Caco-2 (cell line): ENCODE measurements around the gene TMX3. TPM values are rescaled to one million over a fixed set of nuclear protein-coding genes. Genes with fewer than 3 reads are reported as not detected.

Experiments
- BruUV-seq: library from RNA; stranded (reverse); fragments of 400-500 nt; replicated peaks from 2 replicates; lab custom pipeline; 2021; lab: Mats Ljungman, UMichigan
- CTCF ChIA-PET: fragments of 300-600 bp; sonication (Branson Sonifier 250); formaldehyde crosslinking; loops from one replicate; lab custom pipeline; 2022; ENCODE audit warnings: antibody characterized with exemption; lab: Charles Lee
- POLR2A ChIA-PET: fragments of 300-600 bp; sonication (Branson Sonifier 250); formaldehyde crosslinking; loops from one replicate; lab custom pipeline; 2022; ENCODE audit warnings: antibody characterized with exemption; lab: Charles Lee
- DNase-seq, 2 experiments: peaks; one replicate each; pipeline versions ENCODE4 v3.0.0 to v3.0.0-alpha.2; 2020 to 2022
- H3K27me3 ChIP-seq: replicated peaks from 2 replicates; pipeline ENCODE4 v1.6.0; 2011; ENCODE audit warnings: low read length; ENCODE audit not compliant: control insufficient read depth, insufficient read depth
- H3K36me3 ChIP-seq: 2 replicates; pipeline ENCODE4 v1.5.1; 2011; ENCODE audit warnings: low read length; ENCODE audit not compliant: control insufficient read depth, insufficient read depth
- H3K4me1 ChIP-seq: fragments of 250-450 bp; sonication (Bioruptor Pico); 2 replicates; pipeline ENCODE4 v1.5.1; 2020; ENCODE audit warnings: mild to moderate bottlenecking
- H3K4me3 ChIP-seq: 2 replicates; pipeline ENCODE4 v1.5.1; 2011; ENCODE audit warnings: low read depth, mild to moderate bottlenecking, control low read depth, low read length
- H3K9me3 ChIP-seq: fragments of 250-450 bp; sonication (Bioruptor Pico); 2 replicates; pipeline ENCODE4 v1.5.1; 2020; ENCODE audit warnings: mild to moderate bottlenecking, moderate library complexity
- H3K27ac Mint-ChIP-seq: one replicate; pipeline ENCODE4 v1.8.0; 2022; ENCODE audit warnings: mixed read lengths; ENCODE audit not compliant: unreplicated experiment
- H3K27me3 Mint-ChIP-seq: one replicate; pipeline ENCODE4 v1.8.0; 2022; ENCODE audit warnings: mixed read lengths; ENCODE audit not compliant: insufficient read depth, unreplicated experiment
- H3K36me3 Mint-ChIP-seq: one replicate; pipeline ENCODE4 v1.8.0; 2022; ENCODE audit warnings: mild to moderate bottlenecking, mixed read lengths; ENCODE audit not compliant: insufficient read depth, unreplicated experiment
- H3K4me1 Mint-ChIP-seq: one replicate; pipeline ENCODE4 v1.8.0; 2022; ENCODE audit warnings: low read depth, mixed read lengths; ENCODE audit not compliant: unreplicated experiment
- H3K4me3 Mint-ChIP-seq: one replicate; pipeline ENCODE4 v1.8.0; 2022; ENCODE audit warnings: mild to moderate bottlenecking, moderate library complexity, mixed read lengths; ENCODE audit not compliant: unreplicated experiment
- H3K9me3 Mint-ChIP-seq: one replicate; pipeline ENCODE4 v1.8.0; 2022; ENCODE audit warnings: mixed read lengths; ENCODE audit not compliant: unreplicated experiment
- CTCF ChIP-seq, 2 experiments: fragments of 200-600 bp in 1 of 2; IDR thresholded peaks; 1 replicate in 1 of 2; 2 replicates in 1 of 2; pipeline versions ENCODE4 v1.5.1 to v1.8.0; 2011 to 2022; ENCODE audit warnings: antibody characterized with exemption in 1 of 2, control low read depth in 1 of 2, inconsistent platforms in 1 of 2, low read depth in 1 of 2, low read length in 1 of 2, mild to moderate bottlenecking in 1 of 2, moderate library complexity in 1 of 2; ENCODE audit not compliant: insufficient read depth in 1 of 2, severe bottlenecking in 1 of 2, unreplicated experiment in 1 of 2
- intact Hi-C: fragments of 100-400 bp; cut with micrococcal nuclease; formaldehyde crosslinking; loops from one replicate; pipeline ENCODE4 v1.10.0; 2022; ENCODE audit not compliant: unreplicated experiment
- total RNA-seq: library from RNA; stranded (reverse); gene quantifications from 2 replicates; pipeline ENCODE4 v1.2.3, GENCODE V29; 2022

TMX3 gene
- total RNA-seq, 1 experiment from 2014 or later, result 17.9 TPM

DNA sequence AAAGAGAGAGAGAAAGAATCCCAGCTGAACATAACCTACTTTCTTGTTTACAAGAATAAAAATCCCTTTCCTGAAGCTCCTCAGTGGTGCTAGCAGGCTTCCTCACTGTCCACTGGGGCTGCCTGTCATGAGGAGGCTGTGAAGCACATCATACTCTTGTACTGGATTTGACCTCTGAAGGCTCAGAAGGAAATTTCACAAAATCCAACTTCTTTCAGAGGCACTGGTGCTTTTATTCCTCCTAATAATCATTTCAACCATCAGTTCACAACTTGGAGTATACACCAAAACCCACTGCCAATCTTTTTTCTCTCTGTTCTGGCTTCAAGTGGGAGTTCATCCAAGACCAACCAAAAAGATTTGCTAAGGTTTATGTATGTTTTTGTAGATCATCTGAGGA, 48.5 kb downstream of the TMX3 start:
- no peak for DNase-seq
- ChIA-PET CTCF (no interaction called here), POLR2A (no interaction called here)
- intact Hi-C loops, result no loop called here
- H3K36me3 Mint-ChIP-seq, result no peaks in the 10 kb centered on the region
- H3K36me3 ChIP-seq, result no peaks in the 10 kb centered on the region
- H3K9me3 Mint-ChIP-seq, result no peaks in the 10 kb centered on the region
- no peaks in the 10 kb centered on the region for H3K27me3 Mint-ChIP-seq
- no peak for TF ChIP-seq CTCF (IDR thresholded peaks at IDR 0.05; ENCODE audit: insufficient read depth in 1 of 2, low read depth in 1 of 2, low read length in 1 of 2, severe bottlenecking in 1 of 2, unreplicated experiment in 1 of 2)
- no peak overlapping the region for H3K4me3 ChIP-seq
- no peaks in the 10 kb centered on the region for H3K9me3 ChIP-seq
- no peaks in the 10 kb centered on the region for H3K4me1 Mint-ChIP-seq
- no TSS peak for BruUV-seq
- H3K4me3 Mint-ChIP-seq, result no peak overlapping the region
- no peak overlapping the region for H3K27ac Mint-ChIP-seq
- no peaks in the 10 kb centered on the region for H3K4me1 ChIP-seq
- no peaks in the 10 kb centered on the region for H3K27me3 ChIP-seq

- H3K27me3 Mint-ChIP-seq, result no peaks in the 10 kb centered on the region
- no peaks in the 10 kb centered on the region for H3K36me3 ChIP-seq
- H3K4me1 Mint-ChIP-seq, result no peaks in the 10 kb centered on the region
- H3K4me3 ChIP-seq, result no peak overlapping the region
- TF ChIP-seq CTCF (IDR thresholded peaks at IDR 0.05; ENCODE audit: insufficient read depth in 1 of 2, low read depth in 1 of 2, low read length in 1 of 2, severe bottlenecking in 1 of 2, unreplicated experiment in 1 of 2), result no peak
- H3K9me3 ChIP-seq, result no peaks in the 10 kb centered on the region
- no TSS peak for BruUV-seq
- H3K27ac Mint-ChIP-seq, result no peak overlapping the region
- ChIA-PET POLR2A (no interaction called here), CTCF (no interaction called here)
- no peaks in the 10 kb centered on the region for H3K27me3 ChIP-seq
- DNase-seq, result no peak
- H3K4me3 Mint-ChIP-seq, result no peak overlapping the region
- no peaks in the 10 kb centered on the region for H3K36me3 Mint-ChIP-seq
- intact Hi-C loops, result no loop called here
- H3K4me1 ChIP-seq, result no peaks in the 10 kb centered on the region
- no peaks in the 10 kb centered on the region for H3K9me3 Mint-ChIP-seq
These were observed 49.3 kb downstream of the TMX3 start for GRCh38 chr18:68665628-68666027.

- Histone ChIP-seq H3K36me3 (no peaks in the 10 kb centered on the region), H3K27me3 (no peaks in the 10 kb centered on the region), H3K4me1 (no peaks in the 10 kb centered on the region), H3K9me3 (no peaks in the 10 kb centered on the region), H3K4me3 (no peak overlapping the region)
- Mint-ChIP-seq H3K4me3 (no peak overlapping the region), H3K4me1 (no peaks in the 10 kb centered on the region), H3K9me3 (no peaks in the 10 kb centered on the region), H3K36me3 (no peaks in the 10 kb centered on the region), H3K27me3 (no peaks in the 10 kb centered on the region), H3K27ac (no peak overlapping the region)
- DNase-seq, result no peak
- intact Hi-C loops, result loop anchor here (5.0 kb wide), 1 partner anchor 75 kb away; no protein-coding TSS in a partner anchor
- no peak for TF ChIP-seq CTCF (IDR thresholded peaks at IDR 0.05; ENCODE audit: insufficient read depth in 1 of 2, low read depth in 1 of 2, low read length in 1 of 2, severe bottlenecking in 1 of 2, unreplicated experiment in 1 of 2)
- no TSS peak for BruUV-seq
- POLR2A ChIA-PET, result no interaction called here
- CTCF ChIA-PET, result no interaction called here
These were observed 52.2 kb downstream of the TMX3 start for GRCh38 chr18:68662754-68663153.
